Measurements from ENCODE around the gene GDF2.

GRCh38 chr10:47339186-47339735, 17.0 kb downstream of the GDF2 start:
- TF ChIP-seq CTCF (IDR thresholded peaks at IDR 0.05) (no peak), POLR2AphosphoS5 (IDR thresholded peaks at IDR 0.05; ENCODE audit: insufficient read depth in 1 of 2, low read depth in 1 of 2) (no peak)

All from vagina (tissue), 2 donors.